H54 (cell line): ENCODE results near the gene ZNF646.

ENCODE experiments used
- DNase-seq: peaks from one replicate; pipeline ENCODE4 v3.0.0; 2011; ENCODE audit warnings: low spot score, mixed read lengths; ENCODE audit not compliant: insufficient read length
- FAIRE-seq: peaks from 3 replicates; lab custom pipeline; 2011; peaks lifted over from hg19 to GRCh38; lab: Jason Lieb, UNC
- POLR2A ChIP-seq: IDR thresholded peaks from 2 replicates; pipeline ENCODE4 v1.6.1; 2011; ENCODE audit warnings: low read depth, mild to moderate bottlenecking, low read length

Gene ZNF646

DNA sequence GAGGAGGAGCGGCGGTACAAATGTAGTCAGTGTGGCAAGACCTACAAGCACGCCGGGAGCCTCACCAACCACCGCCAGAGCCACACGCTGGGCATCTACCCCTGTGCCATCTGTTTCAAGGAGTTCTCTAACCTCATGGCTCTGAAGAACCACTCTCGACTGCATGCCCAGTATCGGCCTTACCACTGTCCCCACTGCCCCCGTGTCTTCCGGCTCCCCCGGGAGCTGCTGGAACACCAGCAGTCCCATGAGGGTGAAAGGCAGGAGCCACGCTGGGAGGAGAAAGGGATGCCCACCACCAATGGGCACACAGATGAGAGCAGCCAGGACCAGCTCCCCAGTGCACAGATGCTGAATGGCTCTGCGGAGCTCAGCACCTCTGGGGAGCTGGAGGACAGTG is 2.8 kb downstream of the ZNF646 start:
- FAIRE-seq = no peak
- no peak for TF ChIP-seq POLR2A
- DNase-seq = no peak

DNA sequence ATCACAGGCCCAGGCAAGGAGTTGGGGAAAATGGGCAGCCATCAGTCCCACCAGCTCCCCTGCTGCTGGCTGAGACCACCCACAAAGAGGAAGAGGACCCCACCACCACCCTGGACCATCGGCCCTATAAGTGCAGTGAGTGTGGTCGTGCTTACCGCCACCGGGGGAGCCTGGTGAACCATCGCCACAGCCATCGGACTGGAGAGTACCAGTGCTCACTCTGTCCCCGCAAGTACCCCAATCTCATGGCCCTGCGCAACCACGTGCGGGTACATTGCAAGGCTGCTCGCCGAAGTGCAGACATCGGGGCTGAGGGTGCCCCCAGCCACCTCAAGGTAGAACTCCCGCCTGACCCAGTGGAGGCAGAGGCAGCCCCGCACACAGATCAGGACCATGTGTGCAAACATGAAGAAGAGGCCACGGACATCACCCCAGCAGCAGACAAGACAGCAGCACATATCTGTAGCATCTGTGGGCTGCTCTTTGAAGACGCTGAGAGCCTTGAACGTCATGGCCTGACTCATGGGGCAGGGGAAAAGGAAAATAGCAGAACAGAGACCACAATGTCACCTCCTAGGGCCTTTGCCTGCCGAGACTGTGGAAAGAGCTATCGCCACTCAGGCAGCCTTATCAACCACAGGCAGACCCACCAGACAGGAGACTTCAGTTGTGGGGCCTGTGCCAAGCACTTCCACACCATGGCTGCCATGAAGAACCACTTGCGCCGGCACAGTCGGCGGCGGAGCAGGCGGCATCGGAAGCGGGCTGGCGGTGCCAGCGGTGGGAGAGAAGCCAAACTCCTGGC is 3.6 kb downstream of the ZNF646 start:
- no peak for TF ChIP-seq POLR2A
- DNase-seq (no peak), FAIRE-seq (no peak)

GRCh38 chr16:31078597-31079341 is 4.5 kb downstream of the ZNF646 start:
- DNase-seq = no peak
- no peak for FAIRE-seq
- no peak for TF ChIP-seq POLR2A

- FAIRE-seq = no peak
- DNase-seq = no peak
- TF ChIP-seq POLR2A = no peak
Measured at GRCh38 chr16:31079342-31079944, 5.2 kb downstream of the ZNF646 start.

DNA sequence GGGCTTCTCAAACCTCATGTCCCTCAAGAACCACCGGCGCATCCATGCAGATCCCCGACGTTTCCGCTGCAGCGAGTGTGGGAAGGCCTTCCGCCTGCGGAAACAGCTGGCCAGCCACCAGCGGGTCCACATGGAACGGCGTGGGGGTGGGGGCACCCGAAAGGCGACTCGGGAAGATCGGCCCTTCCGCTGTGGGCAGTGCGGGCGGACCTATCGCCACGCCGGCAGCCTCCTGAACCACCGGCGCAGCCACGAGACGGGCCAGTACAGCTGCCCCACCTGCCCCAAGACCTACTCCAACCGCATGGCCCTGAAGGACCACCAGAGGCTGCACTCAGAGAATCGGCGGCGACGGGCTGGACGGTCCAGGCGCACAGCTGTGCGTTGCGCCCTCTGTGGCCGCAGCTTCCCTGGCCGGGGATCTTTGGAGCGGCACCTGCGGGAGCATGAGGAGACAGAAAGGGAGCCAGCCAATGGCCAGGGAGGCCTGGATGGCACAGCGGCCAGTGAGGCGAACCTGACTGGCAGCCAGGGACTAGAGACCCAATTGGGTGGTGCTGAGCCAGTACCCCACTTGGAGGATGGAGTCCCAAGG is 5.9 kb downstream of the ZNF646 start:
- DNase-seq (no peak), FAIRE-seq (no peak)
- no peak for TF ChIP-seq POLR2A

DNA sequence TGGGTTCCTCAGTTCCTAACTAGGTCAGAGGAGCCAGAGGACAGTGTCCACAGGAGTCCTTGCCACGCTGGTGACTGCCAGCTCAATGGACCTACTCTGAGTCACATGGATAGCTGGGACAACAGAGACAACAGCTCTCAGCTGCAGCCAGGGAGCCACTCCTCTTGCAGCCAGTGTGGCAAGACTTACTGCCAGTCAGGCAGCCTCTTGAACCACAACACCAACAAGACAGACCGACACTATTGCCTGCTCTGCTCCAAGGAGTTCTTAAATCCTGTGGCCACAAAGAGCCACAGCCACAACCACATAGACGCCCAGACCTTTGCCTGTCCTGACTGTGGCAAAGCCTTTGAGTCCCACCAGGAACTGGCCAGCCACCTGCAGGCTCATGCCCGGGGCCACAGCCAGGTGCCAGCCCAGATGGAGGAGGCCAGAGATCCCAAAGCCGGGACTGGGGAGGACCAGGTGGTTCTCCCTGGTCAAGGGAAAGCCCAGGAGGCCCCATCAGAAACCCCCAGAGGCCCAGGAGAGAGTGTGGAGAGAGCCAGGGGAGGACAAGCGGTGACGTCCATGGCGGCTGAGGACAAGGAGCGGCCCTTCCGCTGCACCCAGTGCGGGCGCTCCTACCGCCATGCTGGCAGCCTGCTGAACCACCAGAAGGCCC is 6.7 kb downstream of the ZNF646 start:
- TF ChIP-seq POLR2A = no peak
- DNase-seq = no peak
- no peak for FAIRE-seq

- no peak for FAIRE-seq
- TF ChIP-seq POLR2A = no peak
- DNase-seq = no peak
Measured at GRCh38 chr16:31081428-31082351, 7.5 kb downstream of the ZNF646 start.

DNA sequence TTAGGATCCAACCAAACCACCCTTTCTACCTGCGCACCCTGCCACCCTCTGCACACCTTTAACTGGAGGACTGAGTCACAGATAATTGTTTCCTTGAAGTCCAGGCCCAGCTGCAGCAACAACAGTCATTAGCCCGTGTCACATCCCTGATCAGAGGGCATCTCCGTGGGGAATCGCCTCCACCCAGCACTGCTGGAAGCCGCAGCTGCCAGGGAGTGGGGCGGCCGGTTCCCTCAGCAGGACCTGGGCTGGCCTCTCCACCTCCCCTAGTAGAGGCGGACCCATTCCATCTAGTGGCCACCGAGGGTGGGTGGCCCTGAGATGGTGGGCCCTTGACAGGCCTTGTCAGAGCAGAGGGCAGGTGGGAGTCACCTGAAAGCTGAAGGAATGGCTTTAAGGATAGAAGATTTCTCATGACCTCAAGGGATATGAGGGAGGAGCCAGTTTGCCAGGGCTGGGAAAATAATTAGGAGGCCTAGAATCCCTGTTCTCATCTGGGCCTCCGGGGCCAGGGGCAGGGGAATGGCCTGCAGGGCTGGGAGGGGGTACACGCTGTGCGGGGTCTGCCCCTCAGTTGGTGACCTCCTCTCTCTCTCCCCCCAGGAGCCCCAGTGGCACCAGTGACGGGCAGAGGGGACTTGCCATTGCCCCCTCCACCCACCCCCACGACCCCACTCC is 8.3 kb downstream of the ZNF646 start:
- no peak for TF ChIP-seq POLR2A
- DNase-seq (no peak), FAIRE-seq (no peak)

DNA sequence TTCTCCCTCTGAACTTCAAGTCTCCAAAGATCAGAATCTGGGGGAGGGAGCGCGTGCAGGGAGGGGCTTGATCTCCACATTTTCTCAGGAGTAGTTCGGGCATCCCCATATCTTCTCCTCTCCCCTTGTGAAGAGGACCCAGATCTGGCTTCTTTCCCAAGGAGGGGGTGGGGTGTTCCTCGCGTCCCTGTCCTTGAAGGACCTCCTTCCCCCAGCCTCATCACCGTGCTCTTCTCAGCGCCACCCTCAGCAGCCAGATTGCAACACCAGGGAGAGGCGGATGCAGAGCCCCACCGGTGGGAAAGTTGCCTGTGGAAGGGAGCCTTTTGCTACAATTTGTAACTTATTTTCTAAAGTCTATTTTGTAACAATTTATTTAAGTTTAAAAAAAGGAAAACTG is 8.9 kb downstream of the ZNF646 start:
- no peak for TF ChIP-seq POLR2A
- FAIRE-seq (no peak), DNase-seq (no peak)

DNA sequence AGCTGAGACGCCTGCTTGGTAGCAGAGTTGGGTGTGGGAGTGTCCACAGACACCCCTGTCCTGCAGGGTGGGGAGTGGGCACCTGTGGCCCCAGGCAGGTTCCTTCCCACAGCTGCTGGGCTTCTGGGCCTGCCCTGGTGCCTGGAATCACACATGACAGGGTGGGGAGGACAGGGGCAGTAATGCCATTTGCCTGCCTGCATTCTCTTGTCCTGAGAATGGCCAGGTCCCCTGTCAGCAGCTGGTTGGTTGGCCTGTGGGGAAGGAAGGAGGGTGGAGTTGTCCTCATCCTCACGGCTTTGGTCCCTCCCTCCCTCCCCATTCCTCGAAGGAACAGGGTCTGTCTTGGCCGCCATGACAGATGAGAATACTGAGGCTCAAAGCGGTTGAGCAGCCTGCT is 9.3 kb downstream of the ZNF646 start:
- no peak for FAIRE-seq
- no peak for TF ChIP-seq POLR2A
- no peak for DNase-seq

DNA sequence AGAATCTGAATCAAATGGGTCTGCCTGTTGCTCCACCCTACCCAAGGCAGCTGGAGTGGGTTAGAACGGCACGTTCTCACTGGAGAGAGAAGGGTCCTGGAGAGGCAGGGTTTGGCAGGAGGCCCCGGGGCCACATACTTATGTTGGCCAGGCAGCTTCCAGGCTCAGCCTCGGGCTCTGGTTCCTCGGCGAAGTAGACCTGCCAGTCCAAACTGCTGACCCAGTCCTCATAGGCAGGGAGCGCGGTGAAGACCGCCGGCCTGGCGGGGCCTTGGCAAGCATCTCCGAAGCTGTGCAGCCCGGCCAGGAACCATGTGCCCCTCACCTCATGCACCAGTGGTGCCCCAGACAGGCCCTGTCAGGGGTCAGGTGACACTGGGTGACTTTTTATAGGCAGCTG is 9.8 kb downstream of the ZNF646 start:
- no peak for TF ChIP-seq POLR2A
- FAIRE-seq (no peak), DNase-seq (no peak)
